CD4-positive, CD25-positive, alpha-beta regulatory T cell (primary cell): Measurements from ENCODE around the gene FGFRL1. TPM values are rescaled to one million over a fixed set of nuclear protein-coding genes. Genes with fewer than 3 reads are reported as not detected.

Experiments
- ATAC-seq, 2 donors: fragments of 150-1000 bp; cut with Tn5 transposase; one replicate each; pipeline ENCODE4 v1.10.0; 2021; ENCODE audit warnings: low read depth in 2 of 2, moderate number of reproducible peaks in 2 of 2, moderate library complexity in 1 of 2
- DNase-seq, 3 donors: peaks; one replicate each; pipeline versions ENCODE4 v3.0.0 to v3.0.0-alpha.2; 2012 to 2022; ENCODE audit warnings: mixed read lengths in 1 of 3
- H3K27ac ChIP-seq: one replicate; pipeline ENCODE4 v1.7.0; 2013; ENCODE audit warnings: mild to moderate bottlenecking, low read length; ENCODE audit not compliant: insufficient read depth, poor library complexity, severe bottlenecking
- H3K27me3 ChIP-seq: one replicate; pipeline ENCODE4 v1.7.0; 2013; ENCODE audit warnings: low read length; ENCODE audit not compliant: control insufficient read depth, insufficient read depth
- H3K36me3 ChIP-seq: one replicate; pipeline ENCODE4 v1.7.0; 2013; ENCODE audit warnings: mild to moderate bottlenecking, low read length, moderate library complexity; ENCODE audit not compliant: control insufficient read depth, insufficient read depth
- H3K4me1 ChIP-seq: 2 replicates; pipeline ENCODE4 v1.7.0; 2013; ENCODE audit warnings: mild to moderate bottlenecking, low read length; ENCODE audit not compliant: insufficient read depth, control insufficient read depth, poor library complexity, severe bottlenecking
- H3K4me3 ChIP-seq: one replicate; pipeline ENCODE4 v1.7.0; 2013; ENCODE audit warnings: low read depth, mild to moderate bottlenecking, low read length, moderate library complexity
- H3K9me3 ChIP-seq, 2 experiments: 1 replicate in 1 of 2; 2 replicates in 1 of 2; pipeline ENCODE4 v1.7.0; 2013; ENCODE audit warnings: low read length in 2 of 2, mild to moderate bottlenecking in 1 of 2, moderate library complexity in 1 of 2; ENCODE audit not compliant: control insufficient read depth in 2 of 2
- H3K27ac Mint-ChIP-seq, 3 donors: one replicate each; pipeline ENCODE4 v1.8.0; 2020 to 2022; ENCODE audit warnings: mild to moderate bottlenecking in 3 of 3, mixed read lengths in 3 of 3, moderate library complexity in 2 of 3
- H3K27me3 Mint-ChIP-seq: one replicate; pipeline ENCODE4 v1.8.0; 2022; ENCODE audit warnings: mild to moderate bottlenecking, mixed read lengths
- H3K36me3 Mint-ChIP-seq: one replicate; pipeline ENCODE4 v1.8.0; 2020; ENCODE audit warnings: mixed read lengths
- H3K4me1 Mint-ChIP-seq, 4 donors: one replicate each; pipeline ENCODE4 v1.8.0; 2020 to 2022; ENCODE audit warnings: mixed read lengths in 4 of 4, mild to moderate bottlenecking in 1 of 4
- H3K4me3 Mint-ChIP-seq, 4 donors: one replicate each; pipeline ENCODE4 v1.8.0; 2020 to 2022; ENCODE audit warnings: mild to moderate bottlenecking in 4 of 4, mixed read lengths in 4 of 4, moderate library complexity in 3 of 4
- H3K9me3 Mint-ChIP-seq, 7 donors: one replicate each; pipeline ENCODE4 v1.8.0; 2020 to 2022; ENCODE audit warnings: mixed read lengths in 7 of 7, mild to moderate bottlenecking in 3 of 7, moderate library complexity in 2 of 7
- polyA plus RNA-seq, 4 donors: library from polyadenylated mRNA; unstranded; fragments of 300-500 nt; fragmentation: Illumina TruSeq; gene quantifications; one replicate each; pipeline ENCODE4 v1.2.3, GENCODE V29; 2021
- total RNA-seq: library from RNA; stranded (reverse); gene quantifications from one replicate; pipeline ENCODE4 v1.2.3, GENCODE V29; 2022

FGFRL1 gene
- total and polyA plus RNA-seq, 5 donors from 2014 or later: 0.27 to 14.3 (median 0.35) TPM

DNA sequence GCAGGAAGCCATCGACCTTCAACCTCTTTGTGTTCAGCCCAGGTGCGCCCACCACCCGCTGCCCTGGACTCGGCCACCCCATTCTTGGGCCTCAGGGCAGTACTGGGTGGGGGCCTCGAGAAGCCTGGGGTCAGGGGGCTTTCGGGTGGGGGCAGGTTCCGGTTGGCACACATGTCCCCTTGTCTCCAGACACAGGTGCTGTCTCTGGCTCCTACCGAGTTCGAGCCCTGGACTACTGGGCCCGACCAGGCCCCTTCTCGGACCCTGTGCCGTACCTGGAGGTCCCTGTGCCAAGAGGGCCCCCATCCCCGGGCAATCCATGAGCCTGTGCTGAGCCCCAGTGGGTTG lies 7.4 kb upstream of the FGFRL1 start:
- no peak for DNase-seq
- no peak for ATAC-seq
- H3K4me3 ChIP-seq: no peak overlapping the region
- H3K4me3 Mint-ChIP-seq: no peak overlapping the region
- H3K27ac ChIP-seq: no peak overlapping the region
- H3K36me3 ChIP-seq: no peaks in the 10 kb centered on the region
- H3K9me3 Mint-ChIP-seq: peaks cover 0 to 2% (median 0%) of the 10 kb centered on the region in 7 donors
- H3K27me3 Mint-ChIP-seq: peaks cover 47% of the 10 kb centered on the region
- peaks cover 24% of the 10 kb centered on the region for H3K4me1 ChIP-seq
- H3K4me1 Mint-ChIP-seq: peaks cover 0 to 10% (median 4%) of the 10 kb centered on the region in 4 donors
- no peak overlapping the region for H3K27ac Mint-ChIP-seq
- H3K9me3 ChIP-seq: peaks cover 0 to 2% of the 10 kb centered on the region in 2 experiments
- H3K27me3 ChIP-seq: peaks cover 5% of the 10 kb centered on the region
- no peaks in the 10 kb centered on the region for H3K36me3 Mint-ChIP-seq

GRCh38 chr4:1004557-1005485 lies 6.6 kb upstream of the FGFRL1 start:
- Histone ChIP-seq H3K36me3 (no peaks in the 10 kb centered on the region), H3K27ac (no peak overlapping the region), H3K4me1 (peaks cover 27% of the 10 kb centered on the region), H3K4me3 (no peak overlapping the region), H3K9me3 (peaks cover 0 to 2% of the 10 kb centered on the region in 2 experiments), H3K27me3 (peaks cover 5% of the 10 kb centered on the region)
- no peak overlapping the region for H3K4me3 Mint-ChIP-seq
- ATAC-seq: no peak
- H3K27me3 Mint-ChIP-seq: peaks cover 43% of the 10 kb centered on the region
- no peaks in the 10 kb centered on the region for H3K36me3 Mint-ChIP-seq
- peaks cover 0 to 9% (median 4%) of the 10 kb centered on the region in 4 donors for H3K4me1 Mint-ChIP-seq
- no peak for DNase-seq
- H3K9me3 Mint-ChIP-seq: peaks cover 0 to 2% (median 0%) of the 10 kb centered on the region in 7 donors
- H3K27ac Mint-ChIP-seq: no peak overlapping the region

- DNase-seq (no peak), ATAC-seq (no peak)
- Histone ChIP-seq H3K27me3 (peaks cover 5% of the 10 kb centered on the region), H3K4me1 (peaks cover 38% of the 10 kb centered on the region), H3K27ac (no peak overlapping the region), H3K4me3 (no peak overlapping the region), H3K9me3 (peaks cover 0 to 2% of the 10 kb centered on the region in 2 experiments), H3K36me3 (no peaks in the 10 kb centered on the region)
- Mint-ChIP-seq H3K4me1 (peaks cover 0 to 11% (median 4%) of the 10 kb centered on the region in 4 donors), H3K27me3 (peaks cover 43% of the 10 kb centered on the region), H3K27ac (no peak overlapping the region), H3K4me3 (peak overlapping the region in 2 of 4 donors; percentile 27 to 51), H3K36me3 (no peaks in the 10 kb centered on the region), H3K9me3 (peaks cover 0 to 2% (median 0%) of the 10 kb centered on the region in 7 donors)
These were observed 4.6 kb upstream of the FGFRL1 start for GRCh38 chr4:1006856-1007255.

GRCh38 chr4:1008840-1009541 lies 2.4 kb upstream of the FGFRL1 start:
- DNase-seq (peak in 2 of 3 donors; percentile 50 to 52), ATAC-seq (no peak)
- Histone ChIP-seq H3K4me1 (peaks cover 31% of the 10 kb centered on the region), H3K27ac (no peak overlapping the region), H3K27me3 (peaks cover 5% of the 10 kb centered on the region), H3K9me3 (peaks cover 0 to 2% of the 10 kb centered on the region in 2 experiments), H3K4me3 (peak overlapping the region; percentile 40), H3K36me3 (no peaks in the 10 kb centered on the region)
- H3K27me3 Mint-ChIP-seq: peaks cover 37% of the 10 kb centered on the region
- no peak overlapping the region for H3K27ac Mint-ChIP-seq
- H3K4me3 Mint-ChIP-seq: peak overlapping the region; percentile 79 to 88 (median 83)
- peaks cover 0 to 13% (median 5%) of the 10 kb centered on the region in 4 donors for H3K4me1 Mint-ChIP-seq
- peaks cover 0 to 2% (median 0%) of the 10 kb centered on the region in 7 donors for H3K9me3 Mint-ChIP-seq
- H3K36me3 Mint-ChIP-seq: no peaks in the 10 kb centered on the region

GRCh38 chr4:1009542-1010394 lies 1.7 kb upstream of the FGFRL1 start:
- Histone ChIP-seq H3K4me1 (peaks cover 31% of the 10 kb centered on the region), H3K27me3 (peaks cover 5% of the 10 kb centered on the region), H3K4me3 (peak overlapping the region; percentile 40), H3K27ac (peak overlapping the region; percentile 84), H3K9me3 (peaks cover 0 to 2% of the 10 kb centered on the region in 2 experiments), H3K36me3 (no peaks in the 10 kb centered on the region)
- no peaks in the 10 kb centered on the region for H3K36me3 Mint-ChIP-seq
- H3K9me3 Mint-ChIP-seq: peaks cover 0 to 2% (median 0%) of the 10 kb centered on the region in 7 donors
- DNase-seq (peak; percentile 61 to 70 (median 67)), ATAC-seq (peak; percentile 43 to 58)
- peaks cover 0 to 15% (median 6%) of the 10 kb centered on the region in 4 donors for H3K4me1 Mint-ChIP-seq
- peak overlapping the region; percentile 88 to 98 (median 92) for H3K4me3 Mint-ChIP-seq
- peaks cover 29% of the 10 kb centered on the region for H3K27me3 Mint-ChIP-seq
- peak overlapping the region in 2 of 3 donors; percentile 62 to 92 for H3K27ac Mint-ChIP-seq

DNA sequence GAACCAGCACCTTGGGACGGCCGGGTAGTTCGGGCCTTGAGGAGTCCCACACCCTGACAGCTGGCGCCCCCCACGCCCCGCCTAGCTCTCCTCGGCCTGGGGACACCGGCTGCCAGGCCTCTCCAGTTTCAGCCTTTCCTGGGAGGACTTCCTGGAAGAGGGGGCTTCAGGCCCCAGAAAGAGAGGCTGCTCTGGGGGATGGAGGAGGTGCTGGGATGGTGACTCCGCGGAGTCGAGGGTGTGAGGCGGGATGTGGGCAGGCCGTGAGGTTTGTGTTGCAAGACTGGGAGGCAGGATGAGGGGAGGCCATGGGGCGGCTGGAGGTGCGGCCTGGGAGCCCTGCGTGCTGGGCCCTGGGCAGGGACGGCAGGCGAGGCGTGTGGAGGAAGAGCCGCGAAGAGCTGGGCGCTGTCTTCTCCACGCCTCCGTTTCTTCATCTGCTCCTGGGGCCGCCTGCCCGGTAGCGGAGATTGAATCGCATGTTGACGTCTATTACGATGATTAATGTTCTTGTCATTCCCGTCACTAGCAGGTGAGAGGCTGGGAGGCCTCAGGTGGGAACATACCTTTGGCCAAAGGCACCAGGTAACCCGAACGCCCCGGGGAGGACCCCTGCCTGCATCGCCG lies 918 bp upstream of the FGFRL1 start:
- Mint-ChIP-seq H3K27ac (peak overlapping the region; percentile 83 to 98 (median 92)), H3K9me3 (peaks cover 0 to 2% (median 0%) of the 10 kb centered on the region in 7 donors), H3K4me3 (peak overlapping the region; percentile 84 to 98 (median 91)), H3K27me3 (peaks cover 27% of the 10 kb centered on the region), H3K4me1 (peaks cover 0 to 15% (median 6%) of the 10 kb centered on the region in 4 donors), H3K36me3 (no peaks in the 10 kb centered on the region)
- Histone ChIP-seq H3K27me3 (peaks cover 5% of the 10 kb centered on the region), H3K4me1 (peaks cover 31% of the 10 kb centered on the region), H3K36me3 (no peaks in the 10 kb centered on the region), H3K4me3 (peak overlapping the region; percentile 19), H3K27ac (peak overlapping the region; percentile 84), H3K9me3 (peaks cover 0 to 2% of the 10 kb centered on the region in 2 experiments)
- DNase-seq (peak; percentile 41 to 82 (median 68)), ATAC-seq (peak; percentile 19 to 29)
